GM21737 (cell line): ENCODE data around the gene DNAH14.
"Not testable (repeated sequence)": the region's sequence is repeated elsewhere in the genome, so short reads cannot be mapped to it uniquely, and the experiment has no call there.

Experiments
- ATAC-seq: cut with Tn5 transposase; IDR thresholded peaks from one replicate; pipeline ENCODE4 v1.9.1; 2021; ENCODE audit warnings: mild to moderate bottlenecking, moderate library complexity; ENCODE audit not compliant: unreplicated experiment

DNAH14 gene

GRCh38 chr1:225146478-225146877, 217.0 kb downstream of the DNAH14 start:
- no peak for ATAC-seq

- not testable (repeated sequence) for ATAC-seq
These were observed 218.3 kb downstream of the DNAH14 start for GRCh38 chr1:225147791-225148190.

- no peak for ATAC-seq
These were observed 222.6 kb downstream of the DNAH14 start for GRCh38 chr1:225152061-225152460.

- ATAC-seq: no peak
These were observed 226.1 kb downstream of the DNAH14 start for GRCh38 chr1:225155555-225155954.

GRCh38 chr1:225156254-225156653, 226.8 kb downstream of the DNAH14 start:
- ATAC-seq: no peak

GRCh38 chr1:225158291-225158690, 228.8 kb downstream of the DNAH14 start:
- no peak for ATAC-seq

- ATAC-seq: no peak
These were observed 230.3 kb downstream of the DNAH14 start for GRCh38 chr1:225159793-225160192.

- not testable (repeated sequence) for ATAC-seq
These were observed 247.9 kb downstream of the DNAH14 start for GRCh38 chr1:225177409-225177808.

GRCh38 chr1:225179686-225180085, 250.2 kb downstream of the DNAH14 start:
- no peak for ATAC-seq

GRCh38 chr1:225182716-225183115, 253.2 kb downstream of the DNAH14 start:
- ATAC-seq: no peak

GRCh38 chr1:225191199-225191753, 261.8 kb downstream of the DNAH14 start:
- ATAC-seq: no peak

GRCh38 chr1:225201447-225201846, 272.0 kb downstream of the DNAH14 start:
- no peak for ATAC-seq

GRCh38 chr1:225207791-225208190, 278.3 kb downstream of the DNAH14 start:
- ATAC-seq: no peak

GRCh38 chr1:225209153-225209552, 279.7 kb downstream of the DNAH14 start:
- ATAC-seq: no peak

GRCh38 chr1:225210180-225210579, 280.7 kb downstream of the DNAH14 start:
- ATAC-seq: not testable (repeated sequence)

- ATAC-seq: not testable (repeated sequence)
These were observed 282.4 kb downstream of the DNAH14 start for GRCh38 chr1:225211694-225212442.

- ATAC-seq: no peak
These were observed 294.8 kb downstream of the DNAH14 start for GRCh38 chr1:225224287-225224686.

- ATAC-seq: no peak
These were observed 296.2 kb downstream of the DNAH14 start for GRCh38 chr1:225225681-225226080.

GRCh38 chr1:225228871-225229303, 299.4 kb downstream of the DNAH14 start:
- no peak for ATAC-seq

- not testable (repeated sequence) for ATAC-seq
These were observed 300.0 kb downstream of the DNAH14 start for GRCh38 chr1:225229429-225229828.

- ATAC-seq: no peak
These were observed 301.0 kb downstream of the DNAH14 start for GRCh38 chr1:225230483-225230882.

- ATAC-seq: not testable (repeated sequence)
These were observed 303.5 kb downstream of the DNAH14 start for GRCh38 chr1:225232930-225233329.
